Endothelial cell of umbilical vein (primary cell): Measurements from ENCODE around the gene CFAP141. TPM values are rescaled to one million over a fixed set of nuclear protein-coding genes. Genes with fewer than 3 reads are reported as not detected.

Source experiments
- BruUV-seq: library from RNA; stranded (reverse); fragments of 400-500 nt; replicated peaks from 2 replicates; lab custom pipeline; 2021; lab: Mats Ljungman, UMichigan
- CTCF ChIA-PET: fragments of 300-600, 350-600 bp; sonication (Branson Sonifier 250); formaldehyde crosslinking; loops from one replicate; lab custom pipeline; 2021; ENCODE audit warnings: antibody characterized with exemption, inconsistent platforms; lab: Charles Lee
- POLR2A ChIA-PET: fragments of 300-600, 350-600 bp; sonication (Branson Sonifier 250); formaldehyde crosslinking; loops from one replicate; lab custom pipeline; 2021; ENCODE audit warnings: antibody characterized with exemption, inconsistent platforms; lab: Charles Lee
- DNase-seq: peaks from one replicate; pipeline ENCODE4 v3.0.0-alpha.2; 2011; ENCODE audit warnings: low read depth, low spot score
- FAIRE-seq: peaks from 2 replicates; lab custom pipeline; 2011; peaks lifted over from hg19 to GRCh38; lab: Jason Lieb, UNC
- H2AFZ ChIP-seq: 2 replicates; pipeline ENCODE4 v1.6.0; 2012; ENCODE audit warnings: low read depth, low read length, control low read depth, inconsistent platforms
- H3K27ac ChIP-seq: 2 replicates; pipeline ENCODE4 v1.5.1; 2011; ENCODE audit warnings: low read depth, mild to moderate bottlenecking, control low read depth, low read length, moderate library complexity; ENCODE audit not compliant: insufficient read depth
- H3K27me3 ChIP-seq, 2 experiments: 2 replicates each; pipeline versions ENCODE4 v1.6.0 to v1.6.1; 2011; ENCODE audit warnings: low read length in 2 of 2, mixed read lengths in 1 of 2; ENCODE audit not compliant: control insufficient read depth in 2 of 2, insufficient read depth in 2 of 2
- H3K36me3 ChIP-seq, 2 experiments: 2 replicates in 1 of 2; 3 replicates in 1 of 2; pipeline ENCODE4 v1.5.1; 2011; ENCODE audit warnings: low read length in 2 of 2, mild to moderate bottlenecking in 1 of 2, moderate library complexity in 1 of 2; ENCODE audit not compliant: control insufficient read depth in 2 of 2, insufficient read depth in 2 of 2; ENCODE audit errors: extremely low read depth in 1 of 2
- H3K4me1 ChIP-seq: 3 replicates; pipeline ENCODE4 v1.5.1; 2011; ENCODE audit warnings: mild to moderate bottlenecking, low read length; ENCODE audit not compliant: control insufficient read depth, insufficient read depth; ENCODE audit errors: extremely low read depth
- H3K4me2 ChIP-seq: 2 replicates; pipeline ENCODE4 v1.6.1; 2011; ENCODE audit warnings: low read length, control low read depth, mixed read lengths; ENCODE audit not compliant: insufficient read depth
- H3K4me3 ChIP-seq, 3 experiments: fragments of 200-600 bp in 1 of 3; sonication (generic), shearing (Covaris generic) in 1 of 3; replicated peaks in 1 of 3; 2 replicates each; pipeline ENCODE4 v1.5.1; 2011 to 2016; ENCODE audit warnings: control low read depth in 3 of 3, low read length in 3 of 3, mild to moderate bottlenecking in 2 of 3, inconsistent platforms in 1 of 3, low read depth in 1 of 3, moderate library complexity in 1 of 3; ENCODE audit not compliant: insufficient read depth in 1 of 3
- H3K79me2 ChIP-seq: 2 replicates; pipeline ENCODE4 v1.6.0; 2012; ENCODE audit warnings: low read length, inconsistent platforms; ENCODE audit not compliant: control insufficient read depth, insufficient read depth
- H3K9ac ChIP-seq: replicated peaks from 2 replicates; pipeline ENCODE3; 2011; ENCODE audit warnings: low read length, control low read depth; ENCODE audit not compliant: insufficient read depth; ENCODE audit errors: extremely low read depth
- H3K9me1 ChIP-seq: replicated peaks from 3 replicates; pipeline ENCODE4 v1.6.0; 2011; ENCODE audit warnings: mild to moderate bottlenecking, low read length; ENCODE audit not compliant: control insufficient read depth, insufficient read depth; ENCODE audit errors: extremely low read depth
- H3K9me3 ChIP-seq: replicated peaks from 2 replicates; pipeline ENCODE4 v1.5.1; 2012; ENCODE audit warnings: low read length, inconsistent platforms; ENCODE audit not compliant: control insufficient read depth, insufficient read depth
- H4K20me1 ChIP-seq: replicated peaks from 2 replicates; pipeline ENCODE3; 2011; ENCODE audit warnings: mild to moderate bottlenecking, low read length; ENCODE audit not compliant: control insufficient read depth, insufficient read depth; ENCODE audit errors: extremely low read depth
- CTCF ChIP-seq, 2 donors: IDR thresholded peaks; 1 replicate in 1 of 2; 2 replicates in 1 of 2; pipeline ENCODE4 v1.5.1; 2011; ENCODE audit warnings: low read length in 2 of 2, mild to moderate bottlenecking in 2 of 2, moderate library complexity in 2 of 2, control low read depth in 1 of 2, inconsistent platforms in 1 of 2, low read depth in 1 of 2; ENCODE audit not compliant: insufficient read depth in 1 of 2; ENCODE audit errors: extremely low read depth in 1 of 2
- EZH2 ChIP-seq: IDR thresholded peaks from 2 replicates; pipeline ENCODE4 v1.6.1; 2012; ENCODE audit warnings: borderline replicate concordance, low read depth, mild to moderate bottlenecking, moderate library complexity, low read length, inconsistent platforms; ENCODE audit not compliant: severe bottlenecking
- FOS ChIP-seq: IDR thresholded peaks from 2 replicates; pipeline ENCODE4 v1.6.1; 2011; ENCODE audit warnings: mild to moderate bottlenecking, low read length, moderate library complexity, borderline replicate concordance; ENCODE audit not compliant: insufficient read depth
- GATA2 ChIP-seq: IDR thresholded peaks from 2 replicates; pipeline ENCODE4 v1.7.0; 2011; ENCODE audit warnings: low read depth, mild to moderate bottlenecking, moderate library complexity, mixed read lengths, low read length; ENCODE audit not compliant: insufficient read length, insufficient read depth
- JUN ChIP-seq: IDR thresholded peaks from 2 replicates; pipeline ENCODE4 v1.6.1; 2011; ENCODE audit warnings: borderline replicate concordance, low read depth; ENCODE audit not compliant: insufficient read length, insufficient read depth
- MYC ChIP-seq: IDR thresholded peaks from one replicate; pipeline ENCODE4 v1.6.1; 2011; ENCODE audit warnings: mild to moderate bottlenecking, low read depth, low read length
- dilution Hi-C: fragments of 300-500 bp; cut with MboI; formaldehyde crosslinking; loops from one replicate; pipeline ENCODE4 v1.15.0; 2019; ENCODE audit warnings: low sequenced_read_pairs; ENCODE audit not compliant: extremely low pct_ligation_motif_present
- intact Hi-C: fragments of 100-400 bp; cut with micrococcal nuclease; formaldehyde crosslinking; loops from one replicate; pipeline ENCODE4 v1.10.0; 2022
- polyA plus RNA-seq, 4 experiments: library from polyadenylated mRNA; depleted of rRNA in 3 of 4; stranded (reverse) in 3 of 4; unstranded in 1 of 4; fragments of >200 nt; gene quantifications; 2 replicates each; pipeline versions ENCODE4 v1.2.1 to v1.2.3, GENCODE V29; 2011 to 2012; ENCODE audit warnings: missing spikeins in 1 of 4
- total RNA-seq: library from RNA; stranded (reverse); gene quantifications from 2 replicates; pipeline ENCODE4 v1.2.3, GENCODE V29; 2021

Gene CFAP141
- total and polyA plus RNA-seq, 2 donors (not counting 3 experiments of a cell fraction or from before 2014, with no cell fraction given) = not detected

- H3K4me1 ChIP-seq = no peaks in the 10 kb centered on the region
- no peaks in the 10 kb centered on the region for H3K36me3 ChIP-seq
- no peaks in the 10 kb centered on the region for H3K9me3 ChIP-seq
- H3K79me2 ChIP-seq = no peaks in the 10 kb centered on the region
- H4K20me1 ChIP-seq = no peaks in the 10 kb centered on the region
- peak overlapping the region; percentile 4 for H3K4me2 ChIP-seq
- peaks cover 3 to 4% of the 10 kb centered on the region in 2 experiments for H3K27me3 ChIP-seq
- peak; percentile 78 for DNase-seq
- no peaks in the 10 kb centered on the region for H3K9me1 ChIP-seq
- H3K9ac ChIP-seq = peak overlapping the region; percentile 6
- no peak overlapping the region for H3K27ac ChIP-seq
- H2AFZ ChIP-seq = peak overlapping the region; percentile 65
- H3K4me3 ChIP-seq = no peak overlapping the region
- intact Hi-C loops = loop anchor here (1.0 to 10.0 kb wide), 3 partner anchors 73 to 276 kb away; partner anchors contain the start of gene HAX1
- TF ChIP-seq CTCF (IDR thresholded peaks at IDR 0.05; ENCODE audit: extremely low read depth in 1 of 2, insufficient read depth in 1 of 2, low read depth in 1 of 2, low read length in 2 of 2) (peak; percentile 31 to 56), EZH2 (no peak)
- dilution Hi-C loops = no loop called here
- peak; percentile 85 for FAIRE-seq
- ChIA-PET CTCF (interaction anchor here (0.7 to 3.1 kb wide), 29 partner anchors 9 to 286 kb away, joined by 3 to 49 read pairs (median 4); partner anchors contain the start of genes HAX1 and UBAP2L), POLR2A (interaction anchor here (0.5 to 1.2 kb wide), 3 partner anchors 9 to 73 kb away, joined by 3 to 10 read pairs (median 6); partner anchors contain the start of gene UBAP2L)
- no TSS peak for BruUV-seq
Observed at GRCh38 chr1:154198756-154199562, 7.2 kb downstream of the CFAP141 start.

- no peak for TF ChIP-seq EZH2
- no peak for TF ChIP-seq FOS
- no peak for TF ChIP-seq GATA2
- no peak for TF ChIP-seq MYC
- TF ChIP-seq JUN = no peak
- Histone ChIP-seq H3K9ac (no peak overlapping the region), H3K9me1 (no peaks in the 10 kb centered on the region), H2AFZ (no peak overlapping the region), H3K4me2 (no peak overlapping the region), H3K27ac (no peak overlapping the region), H4K20me1 (no peaks in the 10 kb centered on the region), H3K4me1 (peaks cover 23% of the 10 kb centered on the region), H3K9me3 (no peaks in the 10 kb centered on the region), H3K79me2 (no peaks in the 10 kb centered on the region), H3K36me3 (no peaks in the 10 kb centered on the region), H3K4me3 (no peak overlapping the region), H3K27me3 (peaks cover 10 to 14% of the 10 kb centered on the region in 2 experiments)
- ChIA-PET CTCF (interaction anchor here (2.8 kb wide), 1 partner anchor 142 kb away, joined by 15 read pairs; no protein-coding TSS in a partner anchor), POLR2A (interaction anchor here (0.9 kb wide), 1 partner anchor 11 kb away, joined by 3 read pairs; no protein-coding TSS in a partner anchor)
- intact Hi-C loops = loop anchor here (10.0 kb wide), 1 partner anchor 281 kb away; no protein-coding TSS in a partner anchor
- dilution Hi-C loops = no loop called here
- BruUV-seq = no TSS peak
- no peak for FAIRE-seq
- no peak for DNase-seq
Observed at GRCh38 chr1:154193821-154194220, 12.3 kb downstream of the CFAP141 start.
